Keratinocyte (primary cell): ENCODE results near the gene AEN.

ENCODE experiments used
- EZH2 ChIP-seq: IDR thresholded peaks from one replicate; pipeline ENCODE4 v1.6.1; 2012; ENCODE audit warnings: inconsistent platforms, mild to moderate bottlenecking, low read length, moderate library complexity
- TF ChIP-seq, protein P1 (sequence below), 3 experiments: IDR thresholded peaks in 1 of 3; conservative IDR thresholded peaks in 1 of 3; optimal IDR thresholded peaks in 1 of 3; 2 replicates in 2 of 3; 3 replicates in 1 of 3; pipeline versions ENCODE3 to v1.5.1; 2011; ENCODE audit warnings: low read length in 3 of 3, mild to moderate bottlenecking in 3 of 3, moderate library complexity in 2 of 3, control low read depth in 1 of 3, inconsistent platforms in 1 of 3; ENCODE audit not compliant: insufficient read depth in 2 of 3; ENCODE audit errors: extremely low read depth in 1 of 3

DNA sequence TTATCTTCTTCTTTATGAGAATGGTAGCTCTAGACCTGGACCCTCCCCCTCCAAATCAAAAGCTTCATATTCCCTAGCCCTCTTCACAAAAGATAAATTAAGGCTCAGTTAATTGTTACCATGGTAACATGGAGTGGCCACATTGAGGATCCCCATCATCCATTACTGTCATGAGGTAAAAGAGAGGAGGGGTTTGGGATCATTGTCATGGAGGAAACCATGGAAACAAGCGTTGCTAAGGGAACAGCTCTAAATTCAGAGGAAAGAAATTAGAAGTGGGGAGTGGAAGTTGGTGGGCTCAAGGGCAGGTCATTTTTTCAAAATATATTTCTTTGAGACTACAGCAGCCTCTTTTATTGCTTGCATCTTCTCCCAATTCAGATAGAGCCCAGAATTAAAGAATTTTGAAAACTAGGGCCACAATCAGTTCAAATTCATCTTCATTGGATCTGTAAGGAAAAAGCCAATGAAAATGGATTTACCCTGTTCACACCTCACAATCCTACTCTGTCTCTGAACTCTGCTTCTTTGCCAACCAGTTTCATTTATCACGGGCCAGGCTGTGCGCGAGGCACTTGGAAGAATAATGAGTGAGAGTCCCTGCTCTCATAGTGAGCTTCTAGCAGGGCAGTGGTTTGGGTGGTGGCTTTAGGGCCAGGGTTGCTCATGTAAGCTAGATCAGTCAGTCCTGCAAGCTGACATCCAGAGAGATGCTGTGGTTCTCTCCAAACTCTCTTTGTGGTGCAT, 11.6 kb upstream of the AEN start:
- TF ChIP-seq, protein P1, sequence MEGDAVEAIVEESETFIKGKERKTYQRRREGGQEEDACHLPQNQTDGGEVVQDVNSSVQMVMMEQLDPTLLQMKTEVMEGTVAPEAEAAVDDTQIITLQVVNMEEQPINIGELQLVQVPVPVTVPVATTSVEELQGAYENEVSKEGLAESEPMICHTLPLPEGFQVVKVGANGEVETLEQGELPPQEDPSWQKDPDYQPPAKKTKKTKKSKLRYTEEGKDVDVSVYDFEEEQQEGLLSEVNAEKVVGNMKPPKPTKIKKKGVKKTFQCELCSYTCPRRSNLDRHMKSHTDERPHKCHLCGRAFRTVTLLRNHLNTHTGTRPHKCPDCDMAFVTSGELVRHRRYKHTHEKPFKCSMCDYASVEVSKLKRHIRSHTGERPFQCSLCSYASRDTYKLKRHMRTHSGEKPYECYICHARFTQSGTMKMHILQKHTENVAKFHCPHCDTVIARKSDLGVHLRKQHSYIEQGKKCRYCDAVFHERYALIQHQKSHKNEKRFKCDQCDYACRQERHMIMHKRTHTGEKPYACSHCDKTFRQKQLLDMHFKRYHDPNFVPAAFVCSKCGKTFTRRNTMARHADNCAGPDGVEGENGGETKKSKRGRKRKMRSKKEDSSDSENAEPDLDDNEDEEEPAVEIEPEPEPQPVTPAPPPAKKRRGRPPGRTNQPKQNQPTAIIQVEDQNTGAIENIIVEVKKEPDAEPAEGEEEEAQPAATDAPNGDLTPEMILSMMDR (optimal IDR thresholded peaks at IDR 0.05 in 1 of 3, IDR thresholded peaks at IDR 0.05 in 1 of 3, conservative IDR thresholded peaks at IDR 0.05 in 1 of 3; ENCODE audit: extremely low read depth in 1 of 3, insufficient read depth in 2 of 3, low read length in 3 of 3), result no peak
- no peak for TF ChIP-seq EZH2
